Neural cell (in vitro differentiated cells): ENCODE data around the gene NR1H2. TPM values are rescaled to one million over a fixed set of nuclear protein-coding genes. Genes with fewer than 3 reads are reported as not detected.

Experiments used
- H2AFZ ChIP-seq: fragments of 200-600, 300-800 bp; sonication (generic), shearing (Covaris generic); 2 replicates; pipeline ENCODE4 v1.6.0; 2014; ENCODE audit warnings: low read depth, mild to moderate bottlenecking, antibody characterized with exemption, low read length, moderate library complexity
- H3F3A ChIP-seq: fragments of 200-600 bp; shearing (Covaris generic); 2 replicates; pipeline ENCODE4 v1.6.1; 2016; ENCODE audit warnings: mild to moderate bottlenecking, moderate library complexity, mixed read lengths, antibody characterized with exemption, low read length; ENCODE audit not compliant: insufficient read depth, poor library complexity, severe bottlenecking
- H3K27ac ChIP-seq: fragments of 200-600, 300-800 bp; sonication (generic), shearing (Covaris generic); 2 replicates; pipeline ENCODE4 v1.5.1; 2014; ENCODE audit warnings: mild to moderate bottlenecking, low read length, moderate library complexity
- H3K27me3 ChIP-seq: fragments of 300-800, 200-600 bp; sonication (generic), shearing (Covaris generic); 2 replicates; pipeline ENCODE4 v1.6.0; 2014; ENCODE audit warnings: mild to moderate bottlenecking, low read depth, low read length, moderate library complexity; ENCODE audit not compliant: insufficient read depth
- H3K36me3 ChIP-seq: fragments of 300-800, 200-600 bp; sonication (generic), shearing (Covaris generic); 2 replicates; pipeline ENCODE4 v1.5.1; 2014; ENCODE audit warnings: mild to moderate bottlenecking, antibody characterized with exemption, low read length, moderate library complexity; ENCODE audit not compliant: insufficient read depth
- H3K4me2 ChIP-seq: fragments of 300-800, 200-600 bp; sonication (generic), shearing (Covaris generic); 2 replicates; pipeline ENCODE4 v1.6.0; 2014; ENCODE audit warnings: mild to moderate bottlenecking, low read length
- H3K4me3 ChIP-seq: fragments of 300-800, 200-600 bp; sonication (generic), shearing (Covaris generic); 2 replicates; pipeline ENCODE4 v1.5.1; 2014; ENCODE audit warnings: mild to moderate bottlenecking, low read length, moderate library complexity
- H3K79me2 ChIP-seq: fragments of 200-600 bp; shearing (Covaris generic); replicated peaks from 2 replicates; pipeline ENCODE4 v1.6.0; 2014; ENCODE audit warnings: mild to moderate bottlenecking, low read length, moderate library complexity; ENCODE audit not compliant: insufficient read depth
- H3K9ac ChIP-seq: fragments of 300-800, 200-600 bp; sonication (generic), shearing (Covaris generic); 2 replicates; pipeline ENCODE4 v1.6.1; 2016; ENCODE audit warnings: mild to moderate bottlenecking, low read length, mixed read lengths
- H3K9me2 ChIP-seq: fragments of 200-600 bp; shearing (Covaris generic); 2 replicates; pipeline ENCODE4 v1.6.1; 2016; ENCODE audit warnings: mild to moderate bottlenecking, low read length, mixed read lengths; ENCODE audit not compliant: insufficient read depth
- H3K9me3 ChIP-seq: fragments of 200-600, 300-800 bp; sonication (generic), shearing (Covaris generic); 2 replicates; pipeline ENCODE4 v1.6.1; 2016; ENCODE audit warnings: mild to moderate bottlenecking, mixed run types, low read length, moderate library complexity, mixed read lengths
- H4K20me1 ChIP-seq: fragments of 200-600 bp; shearing (Covaris generic); 2 replicates; pipeline ENCODE4 v1.6.1; 2016; ENCODE audit warnings: mild to moderate bottlenecking, mixed run types; ENCODE audit not compliant: insufficient read depth
- EP300 ChIP-seq: fragments of 450-650 bp; conservative IDR thresholded peaks from 2 replicates; pipeline ENCODE4 v1.6.1; 2014; ENCODE audit warnings: antibody characterized with exemption, mild to moderate bottlenecking, moderate library complexity; ENCODE audit not compliant: poor library complexity, severe bottlenecking
- EZH2 ChIP-seq: fragments of 200-600, 300-800 bp; shearing (Covaris generic), sonication (generic); IDR thresholded peaks from 2 replicates; pipeline ENCODE4 v1.6.1; 2014; ENCODE audit warnings: antibody characterized with exemption, low read length, borderline replicate concordance, mild to moderate bottlenecking; ENCODE audit not compliant: insufficient read depth, poor library complexity, severe bottlenecking
- MXI1 ChIP-seq: fragments of 450-650 bp; conservative IDR thresholded peaks from 2 replicates; pipeline ENCODE4 v1.6.1; 2014; ENCODE audit warnings: antibody characterized with exemption, mild to moderate bottlenecking; ENCODE audit not compliant: poor library complexity, severe bottlenecking
- POLR2AphosphoS5 ChIP-seq: IDR thresholded peaks from 2 replicates; pipeline ENCODE4 v1.6.1; 2012
- RAD21 ChIP-seq: fragments of 450-650 bp; conservative IDR thresholded peaks from 2 replicates; pipeline ENCODE4 v1.6.1; 2014; ENCODE audit warnings: antibody characterized with exemption, mild to moderate bottlenecking, moderate library complexity
- SMC3 ChIP-seq: fragments of 450-650 bp; conservative IDR thresholded peaks from 2 replicates; pipeline ENCODE4 v1.6.1; 2014; ENCODE audit warnings: antibody characterized with exemption, mild to moderate bottlenecking, moderate library complexity; ENCODE audit not compliant: poor library complexity
- TAF1 ChIP-seq: IDR thresholded peaks from 2 replicates; pipeline ENCODE4 v1.6.1; 2012; ENCODE audit warnings: low read depth
- polyA plus RNA-seq: library from polyadenylated mRNA; depleted of rRNA; stranded (reverse); fragments of >200 nt; gene quantifications from 2 replicates; pipeline ENCODE4 v1.2.3, GENCODE V29; 2014
- TF ChIP-seq, protein P1 (sequence below): fragments of 450-650 bp; IDR thresholded peaks from 2 replicates; pipeline ENCODE4 v1.5.1; 2014; ENCODE audit warnings: antibody characterized with exemption, mild to moderate bottlenecking, moderate library complexity; ENCODE audit not compliant: poor library complexity, severe bottlenecking
- TF ChIP-seq, protein P2 (sequence below): IDR thresholded peaks from 2 replicates; pipeline ENCODE4 v1.6.1; 2012; ENCODE audit warnings: borderline replicate concordance

Gene NR1H2
- polyA plus RNA-seq, 1 donor from 2014 or later, result 18.5 TPM

DNA sequence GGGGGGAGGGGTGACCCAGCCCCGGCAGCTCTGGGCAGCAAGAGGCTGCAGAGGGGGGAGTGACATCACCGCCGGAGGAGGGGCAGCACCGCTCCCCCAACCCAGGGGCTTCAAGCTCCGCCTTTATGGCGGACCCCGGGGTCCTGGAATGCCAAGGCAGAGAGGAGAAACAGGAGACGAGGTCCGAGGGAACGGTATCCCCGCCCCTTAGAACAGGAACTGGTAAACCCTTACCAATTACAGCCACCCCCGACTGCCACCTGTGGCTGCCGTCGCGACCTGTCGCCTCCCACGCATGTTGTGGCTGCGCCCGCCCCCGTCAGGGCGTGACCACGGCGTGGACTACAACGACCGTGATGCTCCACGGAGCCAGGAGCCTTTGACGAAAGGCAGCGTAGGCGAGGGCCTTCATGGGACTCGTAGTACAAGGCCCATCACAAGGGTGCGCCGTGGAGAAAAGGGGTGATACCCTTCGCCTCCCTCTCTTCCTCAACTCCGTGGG is 43.0 kb upstream of the NR1H2 start:
- H2AFZ ChIP-seq, result peak overlapping the region; percentile 58
- peak overlapping the region; percentile 86 for H3K4me3 ChIP-seq
- no peaks in the 10 kb centered on the region for H3K9me2 ChIP-seq
- TF ChIP-seq POLR2AphosphoS5 (peak; percentile 35), EZH2 (no peak)
- TF ChIP-seq, protein P1, sequence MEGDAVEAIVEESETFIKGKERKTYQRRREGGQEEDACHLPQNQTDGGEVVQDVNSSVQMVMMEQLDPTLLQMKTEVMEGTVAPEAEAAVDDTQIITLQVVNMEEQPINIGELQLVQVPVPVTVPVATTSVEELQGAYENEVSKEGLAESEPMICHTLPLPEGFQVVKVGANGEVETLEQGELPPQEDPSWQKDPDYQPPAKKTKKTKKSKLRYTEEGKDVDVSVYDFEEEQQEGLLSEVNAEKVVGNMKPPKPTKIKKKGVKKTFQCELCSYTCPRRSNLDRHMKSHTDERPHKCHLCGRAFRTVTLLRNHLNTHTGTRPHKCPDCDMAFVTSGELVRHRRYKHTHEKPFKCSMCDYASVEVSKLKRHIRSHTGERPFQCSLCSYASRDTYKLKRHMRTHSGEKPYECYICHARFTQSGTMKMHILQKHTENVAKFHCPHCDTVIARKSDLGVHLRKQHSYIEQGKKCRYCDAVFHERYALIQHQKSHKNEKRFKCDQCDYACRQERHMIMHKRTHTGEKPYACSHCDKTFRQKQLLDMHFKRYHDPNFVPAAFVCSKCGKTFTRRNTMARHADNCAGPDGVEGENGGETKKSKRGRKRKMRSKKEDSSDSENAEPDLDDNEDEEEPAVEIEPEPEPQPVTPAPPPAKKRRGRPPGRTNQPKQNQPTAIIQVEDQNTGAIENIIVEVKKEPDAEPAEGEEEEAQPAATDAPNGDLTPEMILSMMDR, result peak; percentile 41
- H3K27me3 ChIP-seq, result no peaks in the 10 kb centered on the region
- H3K4me2 ChIP-seq, result peak overlapping the region; percentile 58
- no peaks in the 10 kb centered on the region for H3K9me3 ChIP-seq
- H3K9ac ChIP-seq, result peak overlapping the region; percentile 67
- H3K79me2 ChIP-seq, result no peaks in the 10 kb centered on the region
- no peaks in the 10 kb centered on the region for H3F3A ChIP-seq
- peak overlapping the region; percentile 79 for H3K27ac ChIP-seq
- H3K36me3 ChIP-seq, result no peaks in the 10 kb centered on the region
- H4K20me1 ChIP-seq, result no peaks in the 10 kb centered on the region

DNA sequence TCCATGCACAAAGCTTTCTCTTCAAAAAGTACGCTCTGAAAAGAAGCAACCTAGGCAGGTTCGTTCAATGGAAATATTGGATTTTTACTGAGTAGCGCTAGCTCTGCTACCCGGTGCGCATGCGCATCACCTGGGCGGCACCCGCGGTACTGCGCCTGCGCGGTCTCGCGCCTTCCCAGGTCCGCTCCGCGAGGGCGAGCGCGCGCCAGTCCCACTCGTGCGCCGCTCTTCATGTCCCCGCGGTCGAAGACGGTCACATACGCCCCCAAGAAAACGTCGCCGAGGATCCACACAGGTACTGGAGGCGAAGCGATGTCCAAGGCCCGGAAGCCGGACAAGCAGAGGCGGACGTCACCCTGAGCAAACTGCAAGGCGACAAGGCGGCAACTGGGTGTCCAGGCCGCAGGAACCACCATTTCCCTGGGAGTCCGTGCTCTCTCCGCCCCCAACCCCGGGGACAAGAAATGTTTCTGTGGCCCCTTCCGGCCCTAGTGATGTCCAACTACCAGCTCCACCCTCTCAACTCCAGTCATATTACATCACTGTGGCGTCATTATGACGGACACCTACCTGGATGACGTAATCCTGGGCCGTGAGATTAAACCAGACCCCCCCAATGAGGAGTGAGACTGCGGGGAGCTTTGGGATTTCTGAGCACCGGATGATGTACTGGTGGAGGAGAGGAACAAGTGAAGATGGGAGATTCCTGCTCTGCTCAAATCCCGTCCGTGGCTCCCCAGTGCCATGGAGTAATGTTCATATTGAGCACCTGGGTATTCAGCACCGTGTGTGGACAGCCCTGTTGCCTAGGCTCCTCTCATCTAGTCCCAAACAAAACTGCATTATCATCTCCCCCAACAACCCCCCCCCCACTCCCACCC is 42.3 kb upstream of the NR1H2 start:
- no peaks in the 10 kb centered on the region for H3K9me2 ChIP-seq
- no peaks in the 10 kb centered on the region for H3F3A ChIP-seq
- H3K4me3 ChIP-seq, result peak overlapping the region; percentile 86
- no peak overlapping the region for H3K4me2 ChIP-seq
- TF ChIP-seq TAF1 (no peak), POLR2AphosphoS5 (peak; percentile 81)
- H3K9me3 ChIP-seq, result no peaks in the 10 kb centered on the region
- H3K27ac ChIP-seq, result peak overlapping the region; percentile 79
- no peaks in the 10 kb centered on the region for H3K36me3 ChIP-seq
- H4K20me1 ChIP-seq, result no peaks in the 10 kb centered on the region
- peak overlapping the region; percentile 67 for H3K9ac ChIP-seq
- peak overlapping the region; percentile 58 for H2AFZ ChIP-seq
- H3K27me3 ChIP-seq, result no peaks in the 10 kb centered on the region
- no peaks in the 10 kb centered on the region for H3K79me2 ChIP-seq

DNA sequence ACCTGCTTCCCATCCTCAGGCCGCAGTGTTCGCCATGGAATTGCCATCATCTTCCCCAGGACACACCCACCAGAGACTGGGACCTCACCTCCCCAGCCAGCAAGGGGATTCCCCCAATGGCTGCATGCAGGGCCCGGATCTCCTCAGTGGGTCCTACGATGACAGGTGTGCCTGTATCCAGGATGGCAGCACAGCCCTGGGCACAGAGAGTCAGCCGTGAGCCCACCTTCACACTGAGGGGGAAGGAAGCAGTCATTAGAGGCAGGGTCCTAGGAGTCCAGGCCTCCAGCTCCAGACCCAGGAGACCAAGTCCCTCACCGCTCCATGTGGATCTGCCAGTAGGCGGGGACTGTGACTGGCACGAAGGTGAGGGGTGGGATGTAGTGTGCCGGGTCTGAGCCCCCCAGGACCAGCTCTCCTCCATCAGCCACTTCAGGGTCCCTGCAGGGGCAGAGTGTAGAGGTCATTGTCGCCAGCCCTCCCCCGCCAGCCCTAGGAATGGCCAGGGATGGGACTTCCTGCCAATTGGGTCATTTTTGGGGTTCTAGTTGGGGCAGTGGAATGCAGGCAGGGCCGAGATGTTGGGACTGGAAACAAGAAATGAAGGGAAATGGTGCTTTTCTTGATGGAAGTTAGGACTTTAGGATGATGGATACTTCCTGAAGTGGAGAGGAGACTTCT is 41.4 kb upstream of the NR1H2 start:
- Histone ChIP-seq H3K27me3 (no peaks in the 10 kb centered on the region), H4K20me1 (no peaks in the 10 kb centered on the region), H3K9ac (no peak overlapping the region), H3K9me2 (no peaks in the 10 kb centered on the region), H3K4me2 (no peak overlapping the region), H3K27ac (no peak overlapping the region), H3K9me3 (no peaks in the 10 kb centered on the region), H3K79me2 (no peaks in the 10 kb centered on the region), H3K4me3 (no peak overlapping the region), H3K36me3 (no peaks in the 10 kb centered on the region), H3F3A (no peaks in the 10 kb centered on the region), H2AFZ (no peak overlapping the region)
- TF ChIP-seq SMC3, result no peak
- TF ChIP-seq, protein P2, sequence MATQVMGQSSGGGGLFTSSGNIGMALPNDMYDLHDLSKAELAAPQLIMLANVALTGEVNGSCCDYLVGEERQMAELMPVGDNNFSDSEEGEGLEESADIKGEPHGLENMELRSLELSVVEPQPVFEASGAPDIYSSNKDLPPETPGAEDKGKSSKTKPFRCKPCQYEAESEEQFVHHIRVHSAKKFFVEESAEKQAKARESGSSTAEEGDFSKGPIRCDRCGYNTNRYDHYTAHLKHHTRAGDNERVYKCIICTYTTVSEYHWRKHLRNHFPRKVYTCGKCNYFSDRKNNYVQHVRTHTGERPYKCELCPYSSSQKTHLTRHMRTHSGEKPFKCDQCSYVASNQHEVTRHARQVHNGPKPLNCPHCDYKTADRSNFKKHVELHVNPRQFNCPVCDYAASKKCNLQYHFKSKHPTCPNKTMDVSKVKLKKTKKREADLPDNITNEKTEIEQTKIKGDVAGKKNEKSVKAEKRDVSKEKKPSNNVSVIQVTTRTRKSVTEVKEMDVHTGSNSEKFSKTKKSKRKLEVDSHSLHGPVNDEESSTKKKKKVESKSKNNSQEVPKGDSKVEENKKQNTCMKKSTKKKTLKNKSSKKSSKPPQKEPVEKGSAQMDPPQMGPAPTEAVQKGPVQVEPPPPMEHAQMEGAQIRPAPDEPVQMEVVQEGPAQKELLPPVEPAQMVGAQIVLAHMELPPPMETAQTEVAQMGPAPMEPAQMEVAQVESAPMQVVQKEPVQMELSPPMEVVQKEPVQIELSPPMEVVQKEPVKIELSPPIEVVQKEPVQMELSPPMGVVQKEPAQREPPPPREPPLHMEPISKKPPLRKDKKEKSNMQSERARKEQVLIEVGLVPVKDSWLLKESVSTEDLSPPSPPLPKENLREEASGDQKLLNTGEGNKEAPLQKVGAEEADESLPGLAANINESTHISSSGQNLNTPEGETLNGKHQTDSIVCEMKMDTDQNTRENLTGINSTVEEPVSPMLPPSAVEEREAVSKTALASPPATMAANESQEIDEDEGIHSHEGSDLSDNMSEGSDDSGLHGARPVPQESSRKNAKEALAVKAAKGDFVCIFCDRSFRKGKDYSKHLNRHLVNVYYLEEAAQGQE, result no peak
- TF ChIP-seq, protein P1, result no peak
- no peak for TF ChIP-seq MXI1
- TF ChIP-seq TAF1, result no peak
- no peak for TF ChIP-seq RAD21
- no peak for TF ChIP-seq EP300
- TF ChIP-seq POLR2AphosphoS5, result no peak
- no peak for TF ChIP-seq EZH2
